ENCODE data around the gene MC5R.
A peak's percentile ranks its signal among the peaks of the same experiment; 100 is the strongest.

MC5R gene

DNA sequence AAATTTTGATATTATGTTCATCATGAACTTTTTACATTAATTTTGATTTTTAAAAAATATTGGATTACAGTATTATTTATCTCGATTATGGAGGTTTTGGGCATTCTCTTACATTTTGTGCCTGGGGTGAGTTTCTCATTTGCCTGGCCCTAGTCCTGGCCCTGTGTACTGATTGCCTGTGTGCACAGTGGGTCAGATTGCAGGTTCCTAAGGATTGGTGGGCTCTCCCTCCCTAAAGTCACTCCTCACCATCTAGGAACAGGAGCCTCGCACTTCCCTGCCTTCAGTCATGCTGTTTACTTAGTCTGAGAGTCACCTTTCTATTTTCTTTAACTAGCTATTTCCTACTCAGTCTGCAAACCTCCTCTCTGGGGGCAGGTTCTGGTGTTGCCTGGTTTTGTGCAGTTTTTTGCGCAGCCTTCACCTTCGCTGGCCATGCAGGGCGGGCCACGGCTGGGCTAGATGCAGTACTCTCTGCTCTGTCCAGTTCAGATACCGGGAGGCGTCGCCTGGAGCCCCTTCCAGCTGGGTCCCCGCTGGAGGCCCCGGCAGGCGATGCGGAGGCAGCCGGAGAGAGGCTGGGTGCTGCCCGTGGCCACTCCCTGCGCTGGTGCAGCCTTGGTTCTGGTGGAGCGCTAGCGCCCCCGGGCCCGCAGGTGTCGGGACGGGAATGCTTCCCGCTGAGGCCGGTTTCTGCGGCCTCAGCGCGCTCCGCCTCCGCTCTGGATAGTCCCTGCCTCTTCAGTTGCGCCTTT is 23.3 kb upstream of the MC5R start:
- DNase-seq (ENCODE audit: low read depth) = no peak
- no peak overlapping the region for H3K4me3 ChIP-seq (ENCODE audit: low read depth, low read length)

DNA sequence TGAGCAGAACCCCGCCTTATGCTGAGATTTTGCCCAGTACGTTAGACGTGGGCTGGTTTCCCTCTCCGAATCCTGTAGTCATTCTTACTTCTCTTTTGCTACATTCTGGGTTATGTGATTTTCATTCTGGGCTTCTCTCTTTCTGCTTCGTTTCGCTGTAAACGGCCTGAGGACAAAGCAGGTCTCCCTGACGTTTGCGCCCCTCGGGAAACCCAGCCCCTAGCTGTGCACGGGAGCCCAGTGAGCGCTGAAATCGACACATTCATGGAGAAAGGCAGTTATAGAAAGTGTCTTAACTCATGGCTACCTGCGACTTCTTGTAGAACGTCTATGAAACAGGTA is 22.7 kb upstream of the MC5R start:
- no peak overlapping the region for H3K4me3 ChIP-seq (ENCODE audit: low read depth, low read length)
- DNase-seq (ENCODE audit: low read depth) = no peak
- TF ChIP-seq CTCF (IDR thresholded peaks at IDR 0.05; ENCODE audit: low read depth, low read length, missing control alignments) = no peak

More for the DNA sequence above, 23.3 kb upstream of the MC5R start:
- peak; percentile 44 for TF ChIP-seq CTCF (IDR thresholded peaks at IDR 0.05; ENCODE audit: low read depth, low read length, missing control alignments)

DNA sequence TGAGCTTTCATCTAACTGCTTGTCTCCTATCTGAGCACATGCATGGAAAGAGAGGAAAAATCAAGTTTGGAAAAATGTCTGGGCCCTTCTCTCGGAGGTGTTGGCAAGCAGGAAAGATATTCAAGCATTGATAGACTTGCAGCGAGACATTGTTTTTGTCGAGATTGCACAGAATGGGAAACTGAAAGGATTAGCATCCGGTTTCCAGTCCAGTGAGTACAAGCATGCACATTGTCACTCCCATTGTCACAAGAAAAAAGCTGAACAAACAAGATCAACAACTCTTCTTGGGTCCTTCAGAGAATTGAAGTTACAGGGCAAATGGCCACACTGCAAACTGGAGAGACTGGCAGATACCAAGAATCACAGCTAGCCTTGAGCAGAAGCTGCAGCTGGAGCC is 19.6 kb upstream of the MC5R start:
- TF ChIP-seq CTCF (IDR thresholded peaks at IDR 0.05; ENCODE audit: low read depth, low read length, missing control alignments) = no peak
- no peak for DNase-seq (ENCODE audit: low read depth)
- H3K4me3 ChIP-seq (ENCODE audit: low read depth, low read length) = no peak overlapping the region

DNA sequence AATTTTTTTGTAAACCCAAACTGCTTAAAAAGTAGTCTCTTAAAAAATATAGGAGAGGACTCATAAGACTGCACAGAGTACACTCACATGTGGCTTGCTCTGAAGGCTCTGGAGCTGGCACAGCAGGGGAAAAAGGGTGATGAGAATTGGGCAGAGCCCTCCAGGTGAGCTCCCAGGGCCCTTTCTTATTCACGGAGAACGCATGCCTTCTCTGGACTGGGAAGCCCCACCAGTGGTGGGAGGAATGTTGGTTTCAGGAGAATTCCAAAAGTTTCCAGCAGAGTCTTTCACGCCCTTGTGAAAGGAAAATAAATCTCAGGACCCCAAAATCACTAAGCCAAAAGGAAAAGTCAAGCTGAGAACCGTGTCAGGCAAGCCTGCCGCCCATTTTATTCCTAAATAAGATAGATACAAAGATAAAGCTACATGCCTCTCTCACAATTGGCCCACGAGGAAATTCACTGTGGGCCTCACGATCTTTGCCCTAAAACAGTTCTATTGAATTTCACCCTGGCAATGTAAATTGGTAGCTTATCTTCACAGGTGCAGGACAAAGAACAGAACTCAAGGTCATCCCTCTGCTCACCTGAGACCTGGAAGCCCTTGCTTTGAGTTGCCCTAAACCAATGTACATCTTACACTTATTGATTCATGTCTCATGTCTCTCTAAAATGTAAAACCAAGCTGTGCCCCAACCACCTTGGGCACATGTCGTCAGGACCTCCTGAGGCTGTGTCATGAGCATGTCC is 15.5 kb upstream of the MC5R start:
- no peak for DNase-seq (ENCODE audit: low read depth)
- no peak overlapping the region for H3K4me3 ChIP-seq (ENCODE audit: low read depth, low read length)
- TF ChIP-seq CTCF (IDR thresholded peaks at IDR 0.05; ENCODE audit: low read depth, low read length, missing control alignments) = no peak

DNA sequence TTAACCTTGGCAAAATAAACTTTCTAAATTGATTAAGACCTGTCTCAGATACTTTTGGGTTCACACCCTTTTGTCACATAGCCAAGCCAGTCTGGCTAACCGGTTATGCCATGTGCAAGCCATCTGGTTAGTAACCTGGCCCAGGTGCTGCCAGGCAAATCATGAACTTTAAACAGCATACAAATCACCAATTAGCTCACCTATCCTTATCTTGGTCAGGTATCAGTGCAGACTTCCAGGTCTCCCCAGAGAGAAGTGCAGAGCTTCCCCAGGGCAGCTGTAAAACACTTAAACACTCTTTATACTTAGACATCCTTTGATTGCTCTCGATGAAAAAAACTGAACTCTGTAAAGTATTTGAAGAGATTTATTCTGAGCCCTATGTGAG is 14.9 kb upstream of the MC5R start:
- H3K4me3 ChIP-seq (ENCODE audit: low read depth, low read length) = no peak overlapping the region
- TF ChIP-seq CTCF (IDR thresholded peaks at IDR 0.05; ENCODE audit: low read depth, low read length, missing control alignments) = no peak
- DNase-seq (ENCODE audit: low read depth) = no peak

DNA sequence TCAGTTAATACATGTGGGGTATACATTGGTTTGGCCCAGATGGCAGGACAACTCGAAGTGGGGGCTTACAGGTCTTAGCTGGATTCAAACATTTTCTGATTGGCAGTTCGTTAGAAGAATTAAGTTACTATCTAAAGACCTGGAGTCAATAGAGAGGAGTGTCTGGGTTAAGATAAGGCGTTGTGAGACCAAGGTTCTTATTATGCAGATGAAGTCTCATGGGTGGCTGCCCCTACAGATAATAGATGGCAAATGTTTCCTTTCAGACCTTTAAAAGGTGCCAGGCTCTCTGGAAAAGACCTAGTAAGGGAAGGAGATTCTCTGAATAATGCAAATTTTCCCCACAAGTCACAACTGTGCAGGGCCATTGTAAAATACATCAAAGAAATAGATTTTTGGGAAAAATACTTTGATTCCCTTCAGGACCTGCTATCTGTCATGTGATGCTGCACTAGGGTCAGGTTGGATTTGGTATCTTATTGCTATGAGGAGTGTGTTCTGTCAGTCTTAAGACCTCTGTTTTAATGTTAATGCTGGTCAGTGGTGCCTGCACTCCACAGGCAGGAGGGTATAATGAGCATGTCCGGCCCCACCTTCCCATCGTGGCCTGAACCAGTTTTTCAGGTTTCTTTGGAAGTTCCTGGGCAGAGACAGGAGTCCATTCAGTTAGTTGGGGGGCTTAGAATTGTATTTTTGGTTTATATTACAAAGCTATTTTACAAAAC is 14.3 kb upstream of the MC5R start:
- DNase-seq (ENCODE audit: low read depth) = no peak
- TF ChIP-seq CTCF (IDR thresholded peaks at IDR 0.05; ENCODE audit: low read depth, low read length, missing control alignments) = no peak
- no peak overlapping the region for H3K4me3 ChIP-seq (ENCODE audit: low read depth, low read length)
